H9 (cell line): Measurements from ENCODE around the gene C11orf21. TPM values are rescaled to one million over a fixed set of nuclear protein-coding genes. Genes with fewer than 3 reads are reported as not detected.

Source experiments
- DNase-seq: peaks from one replicate; pipeline ENCODE4 v3.0.0-alpha.2; 2017
- H2AFZ ChIP-seq: one replicate; pipeline ENCODE4 v1.6.1; 2013; ENCODE audit warnings: mild to moderate bottlenecking, low read length, control low read depth, moderate library complexity
- H2AK5ac ChIP-seq: 2 replicates; pipeline ENCODE4 v1.6.1; 2013; ENCODE audit warnings: low read length, control low read depth, mixed read lengths; ENCODE audit not compliant: insufficient read length
- H2BK120ac ChIP-seq: one replicate; pipeline ENCODE4 v1.6.1; 2013; ENCODE audit warnings: low read depth, mild to moderate bottlenecking, low read length, control low read depth, inconsistent platforms; ENCODE audit not compliant: poor library complexity, severe bottlenecking
- H2BK12ac ChIP-seq: 2 replicates; pipeline ENCODE4 v1.6.1; 2013; ENCODE audit warnings: low read length, control low read depth, mixed read lengths, low read depth; ENCODE audit not compliant: insufficient read length
- H2BK15ac ChIP-seq: 2 replicates; pipeline ENCODE4 v1.6.1; 2013; ENCODE audit warnings: low read depth, low read length, control low read depth
- H2BK20ac ChIP-seq: one replicate; pipeline ENCODE4 v1.6.1; 2013; ENCODE audit warnings: low read depth, mild to moderate bottlenecking, low read length, control low read depth, inconsistent platforms; ENCODE audit not compliant: poor library complexity, severe bottlenecking
- H2BK5ac ChIP-seq: 2 replicates; pipeline ENCODE4 v1.6.1; 2013; ENCODE audit warnings: low read length, control low read depth, mixed read lengths; ENCODE audit not compliant: insufficient read length
- H3K14ac ChIP-seq: 2 replicates; pipeline ENCODE4 v1.6.1; 2013; ENCODE audit warnings: low read length, control low read depth; ENCODE audit not compliant: insufficient read depth
- H3K18ac ChIP-seq: 2 replicates; pipeline ENCODE4 v1.6.1; 2013; ENCODE audit warnings: low read depth, mild to moderate bottlenecking, mixed read lengths, low read length, control low read depth; ENCODE audit not compliant: insufficient read length
- H3K23ac ChIP-seq: 2 replicates; pipeline ENCODE4 v1.6.1; 2013; ENCODE audit warnings: low read length, control low read depth, mixed read lengths, low read depth; ENCODE audit not compliant: insufficient read length
- H3K23me2 ChIP-seq: 2 replicates; pipeline ENCODE4 v1.6.1; 2013; ENCODE audit warnings: low read depth, mild to moderate bottlenecking, mixed read lengths, low read length, control low read depth; ENCODE audit not compliant: insufficient read length, poor library complexity, severe bottlenecking
- H3K27ac ChIP-seq: 2 replicates; pipeline ENCODE4 v1.5.1; 2013; ENCODE audit warnings: low read length, control low read depth, mixed read lengths, low read depth; ENCODE audit not compliant: insufficient read length
- H3K27me3 ChIP-seq: 2 replicates; pipeline ENCODE4 v1.6.1; 2013; ENCODE audit warnings: low read length, control low read depth, inconsistent platforms; ENCODE audit not compliant: insufficient read depth
- H3K4ac ChIP-seq: 2 replicates; pipeline ENCODE4 v1.6.1; 2013; ENCODE audit warnings: low read depth, mild to moderate bottlenecking, control low read depth, inconsistent platforms, low read length, moderate library complexity
- H3K4me1 ChIP-seq: 2 replicates; pipeline ENCODE4 v1.6.1; 2013; ENCODE audit warnings: low read length, control low read depth, inconsistent platforms; ENCODE audit not compliant: insufficient read depth
- H3K4me2 ChIP-seq: 2 replicates; pipeline ENCODE4 v1.6.1; 2013; ENCODE audit warnings: low read length, control low read depth, mixed read lengths; ENCODE audit not compliant: insufficient read length, insufficient read depth
- H3K56ac ChIP-seq: 2 replicates; pipeline ENCODE4 v1.6.1; 2013; ENCODE audit warnings: low read depth, mild to moderate bottlenecking, mixed read lengths, low read length, control low read depth; ENCODE audit not compliant: insufficient read length
- H3K79me1 ChIP-seq: 2 replicates; pipeline ENCODE4 v1.6.1; 2013; ENCODE audit warnings: low read depth, mild to moderate bottlenecking, moderate library complexity, low read length, control low read depth, inconsistent platforms; ENCODE audit not compliant: insufficient read depth, poor library complexity, severe bottlenecking
- H3K79me2 ChIP-seq: 2 replicates; pipeline ENCODE4 v1.6.1; 2013; ENCODE audit warnings: low read length, control low read depth, inconsistent platforms; ENCODE audit not compliant: insufficient read depth
- H3K9ac ChIP-seq: 2 replicates; pipeline ENCODE4 v1.6.1; 2013; ENCODE audit warnings: low read length, control low read depth, mixed read lengths; ENCODE audit not compliant: insufficient read length; ENCODE audit errors: extremely low read depth
- H3K9me3 ChIP-seq: one replicate; pipeline ENCODE4 v1.6.1; 2013; ENCODE audit warnings: low read depth, low read length, inconsistent platforms; ENCODE audit not compliant: control insufficient read depth
- H3T11ph ChIP-seq: one replicate; pipeline ENCODE4 v1.6.1; 2013; ENCODE audit warnings: mild to moderate bottlenecking, low read length, control low read depth, inconsistent platforms
- H4K20me1 ChIP-seq: one replicate; pipeline ENCODE4 v1.6.1; 2013; ENCODE audit not compliant: control insufficient read depth, insufficient read length, insufficient read depth
- H4K5ac ChIP-seq: 2 replicates; pipeline ENCODE4 v1.6.1; 2013; ENCODE audit warnings: low read depth, mild to moderate bottlenecking, mixed read lengths, low read length, control low read depth; ENCODE audit not compliant: insufficient read length
- H4K8ac ChIP-seq: replicated peaks from 2 replicates; pipeline ENCODE4 v1.6.1; 2013; ENCODE audit warnings: low read length, control low read depth, mixed read lengths, low read depth; ENCODE audit not compliant: insufficient read length
- H4K91ac ChIP-seq: 2 replicates; pipeline ENCODE4 v1.6.1; 2013; ENCODE audit warnings: low read depth, mild to moderate bottlenecking, moderate library complexity, mixed read lengths, low read length, control low read depth; ENCODE audit not compliant: insufficient read length
- H3K27ac Mint-ChIP-seq, 3 experiments: 2 replicates in 2 of 3; 3 replicates in 1 of 3; pipeline ENCODE4 v1.8.0; 2020 to 2021; ENCODE audit warnings: mixed read lengths in 3 of 3, mild to moderate bottlenecking in 1 of 3, moderate library complexity in 1 of 3
- H3K27me3 Mint-ChIP-seq: 2 replicates; pipeline ENCODE4 v1.8.0; 2021; ENCODE audit warnings: low read depth, mild to moderate bottlenecking, moderate library complexity, mixed read lengths
- H3K36me3 Mint-ChIP-seq, 3 experiments: 2 replicates in 2 of 3; 3 replicates in 1 of 3; pipeline ENCODE4 v1.8.0; 2020 to 2021; ENCODE audit warnings: low read depth in 3 of 3, mixed read lengths in 3 of 3; ENCODE audit not compliant: insufficient read depth in 1 of 3
- H3K4me1 Mint-ChIP-seq, 2 experiments: 2 replicates each; pipeline ENCODE4 v1.8.0; 2020; ENCODE audit warnings: mixed read lengths in 2 of 2
- H3K4me3 Mint-ChIP-seq, 2 experiments: 2 replicates in 1 of 2; 3 replicates in 1 of 2; pipeline ENCODE4 v1.8.0; 2020 to 2021; ENCODE audit warnings: mild to moderate bottlenecking in 2 of 2, mixed read lengths in 2 of 2, moderate library complexity in 1 of 2
- H3K9me3 Mint-ChIP-seq, 2 experiments: 2 replicates in 1 of 2; 3 replicates in 1 of 2; pipeline ENCODE4 v1.8.0; 2020; ENCODE audit warnings: mild to moderate bottlenecking in 2 of 2, mixed read lengths in 2 of 2, moderate library complexity in 1 of 2
- CTCF ChIP-seq: fragments of 200-600 bp; sonication (generic); conservative IDR thresholded peaks from 3 replicates; pipeline ENCODE4 v1.8.0; 2021; ENCODE audit warnings: antibody characterized with exemption, mild to moderate bottlenecking
- WGBS: extraction: QIAGEN DNeasy Blood & Tissue Kit; methylation state at CpG from one replicate; pipeline ENCODE4 v1.1.7; 2013; ENCODE audit warnings: missing lambda C conversion rate, low lambda C conversion rate, mixed read lengths; ENCODE audit not compliant: insufficient read length; ENCODE audit errors: extremely low coverage; 5-methylcytosine and 5-hydroxymethylcytosine counted together
- total RNA-seq: library from RNA; stranded (reverse); gene quantifications from 2 replicates; pipeline ENCODE4 v1.2.1, GENCODE V29; 2021

C11orf21 gene
- total RNA-seq, 1 experiment from 2014 or later: not detected

- H3K9me3 Mint-ChIP-seq: peaks cover 0 to 12% of the 10 kb centered on the region in 2 experiments; a peak in 3 of 5 replicates
- H3K27me3 Mint-ChIP-seq: peaks cover 65% of the 10 kb centered on the region
- Histone ChIP-seq H2BK12ac (no peak overlapping the region), H3T11ph (no peak overlapping the region), H2BK20ac (no peak overlapping the region), H3K56ac (no peak overlapping the region), H3K9ac (no peak overlapping the region), H3K18ac (no peak overlapping the region), H2AK5ac (no peak overlapping the region), H3K9me3 (no peaks in the 10 kb centered on the region), H4K5ac (no peak overlapping the region), H4K20me1 (no peaks in the 10 kb centered on the region), H4K8ac (no peak overlapping the region), H3K4ac (no peak overlapping the region), H2BK120ac (no peak overlapping the region), H3K4me2 (no peak overlapping the region), H3K27ac (no peak overlapping the region), H3K79me1 (no peaks in the 10 kb centered on the region), H3K27me3 (peaks cover 3% of the 10 kb centered on the region; the same call in 1 of the 2 replicates), H2BK5ac (no peak overlapping the region), H3K23ac (no peak overlapping the region), H3K4me1 (no peaks in the 10 kb centered on the region), H4K91ac (no peak overlapping the region), H3K79me2 (no peaks in the 10 kb centered on the region), H2AFZ (no peak overlapping the region), H3K23me2 (peaks cover 2% of the 10 kb centered on the region), H2BK15ac (no peak overlapping the region), H3K14ac (no peak overlapping the region)
- WGBS: no CpG with 5 or more reads among the region's 20 CpGs
- H3K27ac Mint-ChIP-seq: peak overlapping the region in 1 of 3 experiments; percentile 44; a peak in 2 of 7 replicates
- DNase-seq: no peak
- H3K4me1 Mint-ChIP-seq: no peaks in the 10 kb centered on the region
- H3K4me3 Mint-ChIP-seq: no peak overlapping the region
- H3K36me3 Mint-ChIP-seq: no peaks in the 10 kb centered on the region; a peak in 1 of 7 replicates
- no peak for TF ChIP-seq CTCF
Observed at GRCh38 chr11:2249189-2249916, 52.4 kb downstream of the C11orf21 start.
